ENCODE results near the gene PLXNA2.

- no peak for TF ChIP-seq CTCF (conservative IDR thresholded peaks at IDR 0.05; ENCODE audit: low read depth, low read length)
- TF ChIP-seq EZH2 (IDR thresholded peaks at IDR 0.05; ENCODE audit: borderline replicate concordance, low read depth, low read length, poor library complexity, severe bottlenecking), result no peak
Observed at GRCh38 chr1:208180421-208180820, 63.8 kb downstream of the PLXNA2 start.
